Fibroblast of the conjunctiva (primary cell): ENCODE measurements around the gene RNF114.
"Not testable (repeated sequence)": the region's sequence is repeated elsewhere in the genome, so short reads cannot be mapped to it uniquely, and the experiment has no call there.

Experiments used
- DNase-seq: peaks from one replicate; pipeline ENCODE4 v3.0.0-alpha.2; 2010; ENCODE audit warnings: low read depth

The RNF114 gene

GRCh38 chr20:49964964-49965780 lies 29.0 kb downstream of the RNF114 start:
- no peak for DNase-seq

- no peak for DNase-seq
Observed at GRCh38 chr20:49965781-49966305, 29.6 kb downstream of the RNF114 start.

GRCh38 chr20:49966861-49967260 lies 30.7 kb downstream of the RNF114 start:
- no peak for DNase-seq

- no peak for DNase-seq
Observed at GRCh38 chr20:49969234-49969633, 33.0 kb downstream of the RNF114 start.

GRCh38 chr20:49969946-49970345 lies 33.7 kb downstream of the RNF114 start:
- no peak for DNase-seq

GRCh38 chr20:49970498-49970897 lies 34.3 kb downstream of the RNF114 start:
- no peak for DNase-seq

- no peak for DNase-seq
Observed at GRCh38 chr20:49973981-49974380, 37.8 kb downstream of the RNF114 start.

GRCh38 chr20:49976542-49976941 lies 40.3 kb downstream of the RNF114 start:
- no peak for DNase-seq

GRCh38 chr20:49977740-49978139 lies 41.5 kb downstream of the RNF114 start:
- not testable (repeated sequence) for DNase-seq

GRCh38 chr20:49978685-49979029 lies 42.5 kb downstream of the RNF114 start:
- no peak for DNase-seq

- DNase-seq: no peak
Observed at GRCh38 chr20:49979030-49979832, 43.0 kb downstream of the RNF114 start.

- no peak for DNase-seq
Observed at GRCh38 chr20:49980140-49981008, 44.2 kb downstream of the RNF114 start.

GRCh38 chr20:49981218-49982071 lies 45.2 kb downstream of the RNF114 start:
- DNase-seq: no peak

- DNase-seq: no peak
Observed at GRCh38 chr20:49982072-49982345, 45.8 kb downstream of the RNF114 start.

GRCh38 chr20:49982346-49983122 lies 46.3 kb downstream of the RNF114 start, which contains the start of gene SNAI1:
Gene SNAI1, plus strand, starts transcription at chr20:49982980. Its CDS starts 80 bp downstream, at chr20:49983060.
- peak; percentile 51 for DNase-seq

GRCh38 chr20:49983123-49983847 lies 47.1 kb downstream of the RNF114 start:
- DNase-seq: no peak

- DNase-seq: no peak
Observed at GRCh38 chr20:49983848-49984408, 47.7 kb downstream of the RNF114 start.

GRCh38 chr20:49984426-49985153 lies 48.4 kb downstream of the RNF114 start:
- DNase-seq: no peak

- no peak for DNase-seq
Observed at GRCh38 chr20:49985157-49985556, 49.0 kb downstream of the RNF114 start.
